A172 (cell line): ENCODE measurements around the gene IL1RAP. TPM values are rescaled to one million over a fixed set of nuclear protein-coding genes. Genes with fewer than 3 reads are reported as not detected.

ENCODE experiments used
- DNase-seq: peaks from one replicate; pipeline ENCODE4 v3.0.0-alpha.2; 2015; ENCODE audit warnings: low spot score
- total RNA-seq: library from RNA; depleted of rRNA; stranded (reverse); fragments of >200 nt; shearing (Covaris generic); gene quantifications from 2 replicates; pipeline ENCODE4 v1.2.3, GENCODE V29; 2014

Gene IL1RAP
- total RNA-seq, 1 experiment from 2014 or later = 13.3 TPM

GRCh38 chr3:190579514-190580137, 65.7 kb downstream of the IL1RAP start:
- no peak for DNase-seq

- no peak for DNase-seq
Measured at GRCh38 chr3:190580417-190580816, 66.5 kb downstream of the IL1RAP start.

- peak; percentile 48 for DNase-seq
Measured at GRCh38 chr3:190581041-190581541, 67.2 kb downstream of the IL1RAP start.

GRCh38 chr3:190582667-190583066, 68.8 kb downstream of the IL1RAP start:
- no peak for DNase-seq

- DNase-seq = peak; percentile 96
Measured at GRCh38 chr3:190585805-190586630, 72.1 kb downstream of the IL1RAP start.

- peak; percentile 80 for DNase-seq
Measured at GRCh38 chr3:190586631-190587011, 72.7 kb downstream of the IL1RAP start.

GRCh38 chr3:190588570-190588969, 74.7 kb downstream of the IL1RAP start:
- no peak for DNase-seq

- DNase-seq = no peak
Measured at GRCh38 chr3:190589326-190589725, 75.4 kb downstream of the IL1RAP start.

GRCh38 chr3:190591080-190591479, 77.2 kb downstream of the IL1RAP start:
- no peak for DNase-seq

- peak; percentile 29 for DNase-seq
Measured at GRCh38 chr3:190593075-190593474, 79.2 kb downstream of the IL1RAP start.

- no peak for DNase-seq
Measured at GRCh38 chr3:190594171-190594570, 80.3 kb downstream of the IL1RAP start.

GRCh38 chr3:190595179-190595795, 81.4 kb downstream of the IL1RAP start:
- no peak for DNase-seq

GRCh38 chr3:190595807-190596206, 81.9 kb downstream of the IL1RAP start:
- no peak for DNase-seq

- no peak for DNase-seq
Measured at GRCh38 chr3:190596349-190597285, 82.7 kb downstream of the IL1RAP start.

GRCh38 chr3:190597291-190597690, 83.4 kb downstream of the IL1RAP start:
- no peak for DNase-seq

- DNase-seq = no peak
Measured at GRCh38 chr3:190601622-190602021, 87.7 kb downstream of the IL1RAP start.

- no peak for DNase-seq
Measured at GRCh38 chr3:190605385-190605784, 91.5 kb downstream of the IL1RAP start.

GRCh38 chr3:190606596-190606995, 92.7 kb downstream of the IL1RAP start:
- no peak for DNase-seq

- DNase-seq = no peak
Measured at GRCh38 chr3:190607021-190607420, 93.1 kb downstream of the IL1RAP start.

GRCh38 chr3:190608850-190609589, 95.1 kb downstream of the IL1RAP start:
- no peak for DNase-seq
